SK-N-MC (cell line): ENCODE data around the gene KCNS3.

ENCODE experiments used
- DNase-seq: peaks from one replicate; pipeline ENCODE4 v3.0.0-alpha.2; 2011; ENCODE audit warnings: low read depth, low spot score
- H3K27ac ChIP-seq: fragments of 200-600 bp; sonication (generic); 2 replicates; pipeline ENCODE4 v1.5.1; 2016; ENCODE audit warnings: mixed run types
- H3K36me3 ChIP-seq: fragments of 200-600 bp; sonication (generic); 2 replicates; pipeline ENCODE4 v1.6.1; 2017; ENCODE audit warnings: antibody characterized with exemption, low read length, mixed read lengths; ENCODE audit not compliant: insufficient read depth
- H3K4me3 ChIP-seq: fragments of 200-600 bp; sonication (generic); 2 replicates; pipeline ENCODE4 v1.5.1; 2016
- H3K9ac ChIP-seq: fragments of 200-600 bp; sonication (generic); 2 replicates; pipeline ENCODE4 v1.8.0; 2017; ENCODE audit warnings: mixed run types, mixed read lengths; ENCODE audit not compliant: insufficient read length
- H3K9me3 ChIP-seq: fragments of 200-600 bp; sonication (generic); 2 replicates; pipeline ENCODE4 v1.6.1; 2017; ENCODE audit warnings: low read depth, mild to moderate bottlenecking, antibody characterized with exemption, low read length, moderate library complexity, mixed read lengths
- EZH2 ChIP-seq: fragments of 200-600 bp; sonication (generic); IDR thresholded peaks from one replicate; pipeline ENCODE4 v1.6.1; 2017; ENCODE audit warnings: antibody characterized with exemption
- FOXP2 ChIP-seq: optimal IDR thresholded peaks from 2 replicates; pipeline ENCODE3; 2011; ENCODE audit warnings: mild to moderate bottlenecking, moderate library complexity; ENCODE audit not compliant: insufficient read depth; ENCODE audit errors: extremely low read length, control extremely low read depth
- POLR2AphosphoS5 ChIP-seq: IDR thresholded peaks from 2 replicates; pipeline ENCODE4 v1.6.1; 2012; ENCODE audit warnings: mild to moderate bottlenecking, low read depth, low read length, borderline replicate concordance

Gene KCNS3

DNA sequence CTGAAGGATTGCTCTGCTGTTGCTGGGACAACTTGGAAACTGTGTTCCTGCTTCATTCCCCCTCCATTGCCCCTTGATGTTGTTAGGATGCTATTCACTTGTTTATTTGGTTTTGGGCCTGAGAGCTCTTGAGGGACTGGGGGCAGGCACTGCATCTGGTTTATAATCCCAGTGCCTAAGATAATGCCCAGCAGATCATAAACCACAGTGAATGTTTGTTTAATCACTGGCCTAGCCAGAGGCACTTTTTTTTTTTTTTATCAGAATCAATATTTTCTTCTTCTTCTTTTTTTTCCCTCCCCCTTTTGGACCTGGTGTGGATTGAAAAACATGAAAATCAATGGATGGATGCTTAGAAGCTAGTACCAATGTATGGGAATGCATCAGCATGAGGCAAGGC lies 38.1 kb downstream of the KCNS3 start:
- Histone ChIP-seq H3K9me3 (no peaks in the 10 kb centered on the region), H3K4me3 (no peak overlapping the region), H3K9ac (no peak overlapping the region), H3K27ac (no peak overlapping the region), H3K36me3 (no peaks in the 10 kb centered on the region)
- TF ChIP-seq FOXP2 (no peak), POLR2AphosphoS5 (no peak), EZH2 (no peak)
- DNase-seq = no peak

DNA sequence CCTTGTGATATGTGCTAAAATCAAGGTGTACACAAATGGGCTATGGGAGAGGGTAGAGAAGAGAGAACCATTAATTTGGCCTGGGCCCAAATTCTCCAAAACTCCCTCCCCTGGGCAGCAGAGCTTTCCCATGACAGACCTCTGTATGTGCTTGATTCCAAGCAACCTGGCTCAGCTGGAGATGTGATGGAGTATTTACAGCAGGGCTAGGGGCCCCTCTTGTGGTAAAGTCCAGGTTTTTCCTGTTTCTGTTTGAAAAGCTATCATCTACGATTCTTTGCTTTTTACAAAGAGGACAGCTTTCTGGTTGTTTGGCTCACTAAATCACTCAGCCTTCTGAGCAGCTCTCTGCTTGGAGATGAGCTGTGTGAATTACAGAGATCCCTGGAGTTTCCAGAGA lies 40.3 kb downstream of the KCNS3 start:
- Histone ChIP-seq H3K27ac (no peak overlapping the region), H3K36me3 (no peaks in the 10 kb centered on the region), H3K9ac (no peak overlapping the region), H3K9me3 (no peaks in the 10 kb centered on the region), H3K4me3 (no peak overlapping the region)
- DNase-seq = no peak
- TF ChIP-seq POLR2AphosphoS5 (no peak), EZH2 (no peak), FOXP2 (no peak)

DNA sequence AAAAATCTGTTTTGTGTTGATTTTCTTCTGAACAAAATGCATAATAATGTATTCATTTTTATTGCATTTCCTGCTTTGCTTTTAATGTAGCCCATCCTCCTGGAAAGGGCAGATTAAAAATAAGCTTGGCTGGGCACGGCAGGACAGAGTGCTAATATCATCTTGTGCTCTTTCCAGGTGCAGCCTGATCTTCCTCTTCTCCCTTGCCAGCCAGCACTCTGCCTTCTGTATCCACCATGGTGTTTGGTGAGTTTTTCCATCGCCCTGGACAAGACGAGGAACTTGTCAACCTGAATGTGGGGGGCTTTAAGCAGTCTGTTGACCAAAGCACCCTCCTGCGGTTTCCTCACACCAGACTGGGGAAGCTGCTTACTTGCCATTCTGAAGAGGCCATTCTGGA lies 52.3 kb downstream of the KCNS3 start:
- no peak for DNase-seq
- no peak overlapping the region for H3K27ac ChIP-seq
- H3K4me3 ChIP-seq = no peak overlapping the region
- no peaks in the 10 kb centered on the region for H3K9me3 ChIP-seq
- TF ChIP-seq POLR2AphosphoS5 (no peak), EZH2 (no peak), FOXP2 (no peak)
- H3K36me3 ChIP-seq = no peaks in the 10 kb centered on the region
- no peak overlapping the region for H3K9ac ChIP-seq

DNA sequence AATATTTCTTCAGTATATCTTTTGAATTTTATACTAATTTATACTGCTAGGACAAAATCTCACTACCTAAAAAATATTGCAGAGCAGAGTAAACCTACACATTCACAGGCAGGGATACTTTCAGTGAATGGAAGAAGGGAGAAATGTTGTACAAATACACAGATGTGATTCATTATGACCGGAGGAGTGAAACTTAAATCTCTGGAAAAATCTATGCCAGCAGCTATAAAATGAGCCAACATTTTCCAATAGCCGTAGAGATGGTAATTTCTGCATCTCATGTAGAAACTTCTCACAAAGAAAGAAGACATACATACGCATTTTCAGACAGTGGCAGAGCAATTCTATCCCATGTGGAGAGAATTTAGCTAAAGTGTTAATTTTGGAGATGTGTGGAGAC lies 54.8 kb downstream of the KCNS3 start:
- H3K9me3 ChIP-seq = no peaks in the 10 kb centered on the region
- H3K27ac ChIP-seq = no peak overlapping the region
- no peak for TF ChIP-seq EZH2
- no peak for TF ChIP-seq POLR2AphosphoS5
- no peak for TF ChIP-seq FOXP2
- no peak overlapping the region for H3K4me3 ChIP-seq
- no peak for DNase-seq
- no peaks in the 10 kb centered on the region for H3K36me3 ChIP-seq
- no peak overlapping the region for H3K9ac ChIP-seq

DNA sequence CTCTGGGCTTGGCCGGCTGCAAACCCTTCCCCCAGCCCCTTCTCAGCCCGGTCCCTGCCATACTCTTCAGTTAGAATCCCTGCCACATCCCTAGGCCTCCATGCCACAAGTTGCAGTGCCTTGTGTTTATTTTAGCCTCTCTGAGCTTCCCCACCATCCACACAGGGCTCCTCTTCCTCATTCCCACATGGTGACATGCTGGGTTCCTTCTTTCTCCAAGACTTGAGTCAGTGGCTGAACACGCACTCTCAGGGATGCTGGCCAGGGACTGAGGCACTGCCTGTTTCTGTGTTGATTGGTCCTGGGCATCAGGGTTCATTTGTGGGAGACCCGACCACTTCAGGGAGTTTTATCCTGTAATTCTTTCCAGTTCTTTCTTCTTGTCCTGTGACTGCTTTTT lies 56.3 kb downstream of the KCNS3 start:
- TF ChIP-seq FOXP2 (no peak), POLR2AphosphoS5 (no peak)
- Histone ChIP-seq H3K9ac (no peak overlapping the region), H3K36me3 (no peaks in the 10 kb centered on the region), H3K4me3 (no peak overlapping the region), H3K27ac (no peak overlapping the region), H3K9me3 (no peaks in the 10 kb centered on the region)
- no peak for DNase-seq

DNA sequence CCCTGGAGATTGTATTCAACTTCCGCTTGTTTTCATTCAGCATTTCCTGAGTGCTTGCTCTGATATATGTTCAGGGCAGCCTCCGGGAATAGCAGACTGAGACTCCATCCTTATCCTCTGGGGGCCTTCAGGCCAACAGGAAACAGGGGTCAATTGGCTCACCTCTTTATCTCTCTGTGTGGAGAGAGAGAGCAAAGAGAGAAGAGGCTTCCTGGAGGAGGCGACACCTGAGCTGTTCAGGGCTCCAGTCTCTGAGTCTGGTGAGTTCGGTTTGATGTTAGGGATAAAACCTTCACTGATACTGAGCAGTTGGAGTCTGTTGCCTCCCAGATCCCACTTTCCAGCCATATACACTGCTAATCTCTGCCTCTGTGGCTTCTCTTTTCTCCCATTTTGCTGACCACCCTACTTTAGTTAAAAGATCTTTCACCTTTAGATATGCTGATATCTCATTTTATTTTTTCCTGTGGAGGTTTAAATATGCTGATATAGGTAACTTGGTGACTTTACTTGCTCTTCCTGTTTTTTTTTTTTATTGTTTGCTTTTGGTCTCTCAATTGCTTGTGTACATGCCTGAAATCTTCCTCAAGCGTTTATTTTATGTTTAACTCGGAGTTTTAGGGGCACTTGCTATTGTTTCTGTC lies 56.9 kb downstream of the KCNS3 start:
- H3K4me3 ChIP-seq = no peak overlapping the region
- no peak overlapping the region for H3K9ac ChIP-seq
- no peak for DNase-seq
- no peak overlapping the region for H3K27ac ChIP-seq
- no peaks in the 10 kb centered on the region for H3K36me3 ChIP-seq
- TF ChIP-seq FOXP2 = no peak
- TF ChIP-seq EZH2 = no peak
- no peak for TF ChIP-seq POLR2AphosphoS5
- no peaks in the 10 kb centered on the region for H3K9me3 ChIP-seq

DNA sequence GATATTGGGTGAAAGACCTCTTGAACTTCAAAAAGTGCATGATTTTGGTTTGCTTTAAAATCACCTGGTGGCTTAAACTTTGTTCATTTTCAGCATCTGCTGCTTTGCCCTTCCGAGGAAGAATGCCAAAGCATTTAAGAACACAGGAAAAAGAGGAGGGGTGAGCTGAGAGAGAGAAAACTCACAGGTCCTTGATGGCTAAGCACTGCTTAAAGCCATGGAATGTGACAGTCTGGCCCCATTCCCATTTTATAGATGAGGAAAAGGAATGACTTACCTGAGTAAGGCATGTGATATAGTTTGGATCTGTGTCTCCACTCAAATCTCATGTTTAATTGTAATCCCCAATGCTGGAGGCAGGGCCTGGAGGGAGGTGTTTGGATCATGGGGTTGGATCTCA lies 58.1 kb downstream of the KCNS3 start:
- H3K9ac ChIP-seq = no peak overlapping the region
- no peaks in the 10 kb centered on the region for H3K36me3 ChIP-seq
- H3K9me3 ChIP-seq = no peaks in the 10 kb centered on the region
- H3K4me3 ChIP-seq = no peak overlapping the region
- no peak for DNase-seq
- no peak overlapping the region for H3K27ac ChIP-seq
- no peak for TF ChIP-seq POLR2AphosphoS5
- no peak for TF ChIP-seq EZH2
- TF ChIP-seq FOXP2 = no peak

DNA sequence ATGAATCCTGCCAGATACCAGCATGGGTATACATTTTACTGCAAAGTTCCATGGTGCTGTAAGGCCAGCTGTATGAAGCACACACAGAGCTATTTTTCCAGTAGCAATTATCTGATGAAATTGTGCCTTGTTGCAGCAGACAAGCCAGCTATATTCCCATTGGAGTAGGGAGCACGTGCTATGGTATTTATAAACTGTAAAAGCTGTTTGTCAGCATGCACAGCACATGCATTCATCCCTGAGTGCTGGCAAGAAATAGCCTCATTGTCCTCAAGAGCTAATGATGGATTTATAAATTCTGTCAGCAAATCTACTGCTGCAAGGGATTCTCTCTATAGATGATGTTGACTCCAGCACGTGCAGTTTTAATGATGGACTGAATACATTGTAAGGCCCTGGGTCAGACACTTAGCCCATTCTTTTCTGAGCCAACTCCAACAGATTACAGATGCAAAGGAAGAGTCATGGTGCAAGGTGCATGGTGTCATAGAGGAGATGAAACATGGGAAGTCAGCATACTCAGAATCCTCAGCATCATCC lies 61.7 kb downstream of the KCNS3 start:
- H3K4me3 ChIP-seq = no peak overlapping the region
- H3K27ac ChIP-seq = no peak overlapping the region
- no peak for TF ChIP-seq EZH2
- no peak for TF ChIP-seq FOXP2
- no peak for TF ChIP-seq POLR2AphosphoS5
- no peak for DNase-seq
- no peaks in the 10 kb centered on the region for H3K9me3 ChIP-seq
- H3K9ac ChIP-seq = no peak overlapping the region
- no peaks in the 10 kb centered on the region for H3K36me3 ChIP-seq

DNA sequence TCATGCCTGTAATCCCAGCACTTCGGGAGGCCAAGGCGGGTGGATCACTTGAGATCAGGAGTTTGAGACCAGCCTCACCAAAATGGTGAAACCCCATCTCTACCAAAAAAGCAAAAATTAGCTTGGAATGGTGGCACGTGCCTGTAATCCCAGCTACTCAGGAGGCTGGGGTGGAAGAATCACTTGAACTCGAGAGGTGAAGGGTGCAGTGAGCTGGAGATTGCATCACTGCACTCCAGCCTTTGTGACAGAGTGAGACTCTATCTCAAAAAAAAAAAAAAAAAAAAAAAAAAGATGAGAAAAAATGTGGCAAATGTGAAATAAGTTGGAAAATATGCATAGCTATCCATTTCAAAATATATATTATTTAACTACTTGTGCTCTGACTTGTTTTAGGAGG lies 65.0 kb downstream of the KCNS3 start:
- Histone ChIP-seq H3K36me3 (no peaks in the 10 kb centered on the region), H3K9ac (no peak overlapping the region), H3K27ac (no peak overlapping the region), H3K4me3 (no peak overlapping the region), H3K9me3 (no peaks in the 10 kb centered on the region)
- TF ChIP-seq EZH2 (no peak), POLR2AphosphoS5 (no peak), FOXP2 (no peak)
- DNase-seq = no peak
